SK-N-SH (cell line): ENCODE measurements around the gene SLF2.

Source experiments
- EZH2phosphoT487 ChIP-seq: fragments of 200-600 bp; sonication (generic); IDR thresholded peaks from 2 replicates; pipeline ENCODE4 v1.6.1; 2017; ENCODE audit warnings: low read depth, mixed run types, mild to moderate bottlenecking, antibody characterized with exemption, moderate library complexity, borderline replicate concordance
- FOXM1 ChIP-seq: IDR thresholded peaks from 2 replicates; pipeline ENCODE4 v1.4.0; 2012; ENCODE audit warnings: low read depth, mild to moderate bottlenecking
- GATA2 ChIP-seq: sonication (generic); formaldehyde crosslinking; IDR thresholded peaks from 2 replicates; pipeline ENCODE4 v1.5.0; 2020; ENCODE audit warnings: mild to moderate bottlenecking, missing genetic modification reagents
- JUND ChIP-seq: IDR thresholded peaks from 2 replicates; pipeline ENCODE4 v1.4.0; 2012
- RAD21 ChIP-seq: IDR thresholded peaks from 2 replicates; pipeline ENCODE4 v1.6.1; 2012; ENCODE audit warnings: mild to moderate bottlenecking, low read length
- RCOR1 ChIP-seq: fragments of 150-350 bp; IDR thresholded peaks from 2 replicates; pipeline ENCODE4 v1.6.1; 2017; ENCODE audit warnings: antibody characterized with exemption, low read length
- RXRA ChIP-seq: IDR thresholded peaks from 2 replicates; pipeline ENCODE4 v1.4.0; 2012; ENCODE audit warnings: low read depth, mild to moderate bottlenecking, borderline replicate concordance
- SMC3 ChIP-seq: IDR thresholded peaks from 2 replicates; pipeline ENCODE4 v1.6.1; 2012; ENCODE audit warnings: low read depth, low read length, improper control_type of control experiment
- TAF1 ChIP-seq: IDR thresholded peaks from 2 replicates; pipeline ENCODE4 v1.6.1; 2012; ENCODE audit warnings: low read depth, mild to moderate bottlenecking, low read length, moderate library complexity, borderline replicate concordance
- TF ChIP-seq, protein P1 (sequence below): fragments of 200-600 bp; sonication (generic); IDR thresholded peaks from 2 replicates; pipeline ENCODE4 v1.6.1; 2017; ENCODE audit warnings: antibody characterized with exemption, mild to moderate bottlenecking, moderate library complexity

- TF ChIP-seq FOXM1 (no peak), RCOR1 (no peak), EZH2phosphoT487 (no peak), GATA2 (CRISPR knock-in tag) (no peak), RAD21 (no peak), RXRA (no peak), TAF1 (no peak), JUND (no peak), SMC3 (no peak)
- TF ChIP-seq, protein P1, sequence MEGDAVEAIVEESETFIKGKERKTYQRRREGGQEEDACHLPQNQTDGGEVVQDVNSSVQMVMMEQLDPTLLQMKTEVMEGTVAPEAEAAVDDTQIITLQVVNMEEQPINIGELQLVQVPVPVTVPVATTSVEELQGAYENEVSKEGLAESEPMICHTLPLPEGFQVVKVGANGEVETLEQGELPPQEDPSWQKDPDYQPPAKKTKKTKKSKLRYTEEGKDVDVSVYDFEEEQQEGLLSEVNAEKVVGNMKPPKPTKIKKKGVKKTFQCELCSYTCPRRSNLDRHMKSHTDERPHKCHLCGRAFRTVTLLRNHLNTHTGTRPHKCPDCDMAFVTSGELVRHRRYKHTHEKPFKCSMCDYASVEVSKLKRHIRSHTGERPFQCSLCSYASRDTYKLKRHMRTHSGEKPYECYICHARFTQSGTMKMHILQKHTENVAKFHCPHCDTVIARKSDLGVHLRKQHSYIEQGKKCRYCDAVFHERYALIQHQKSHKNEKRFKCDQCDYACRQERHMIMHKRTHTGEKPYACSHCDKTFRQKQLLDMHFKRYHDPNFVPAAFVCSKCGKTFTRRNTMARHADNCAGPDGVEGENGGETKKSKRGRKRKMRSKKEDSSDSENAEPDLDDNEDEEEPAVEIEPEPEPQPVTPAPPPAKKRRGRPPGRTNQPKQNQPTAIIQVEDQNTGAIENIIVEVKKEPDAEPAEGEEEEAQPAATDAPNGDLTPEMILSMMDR = no peak
These were observed 72.6 kb downstream of the SLF2 start for GRCh38 chr10:100985336-100985735.
